Measurements from ENCODE around the gene LEO1. TPM values are rescaled to one million over a fixed set of nuclear protein-coding genes. Genes with fewer than 3 reads are reported as not detected.

The LEO1 gene
- total RNA-seq (2022; extraction: Qiagen RNA extraction; ENCODE audit: low read depth) = 46.8 to 79.0 TPM (median 52.0 TPM) in 5 replicates

GRCh38 chr15:51971375-51972133 is at the start of gene LEO1:
Gene LEO1, minus strand, starts transcription at chr15:51971778. Its CDS starts 33 bp downstream, at chr15:51971745.

GRCh38 chr15:52018693-52019393 is 47.3 kb upstream of the LEO1 start, which contains the start of gene MAPK6:
Gene MAPK6, plus strand, starts transcription at chr15:52019219. Its CDS starts 27,242 bp downstream, at chr15:52046461.

Other genes with a start within 250 kb of the LEO1 start
- 19.2 to 25.7 TPM (median 23.6 TPM) in 5 replicates for gene LYSMD2, start 234.1 kb downstream of the LEO1 start, total RNA-seq (2022; extraction: Qiagen RNA extraction; ENCODE audit: low read depth)
- 1.2 to 2.9 TPM (median 2.0 TPM) in 5 replicates for gene TMOD2, start 220.2 kb downstream of the LEO1 start, total RNA-seq (2022; extraction: Qiagen RNA extraction; ENCODE audit: low read depth)
- gene TMOD3, start 142.1 kb downstream of the LEO1 start, total RNA-seq (2022; extraction: Qiagen RNA extraction; ENCODE audit: low read depth) = 38.3 to 72.4 TPM (median 63.4 TPM) in 5 replicates
- gene MAPK6, start 47.4 kb upstream of the LEO1 start, total RNA-seq (2022; extraction: Qiagen RNA extraction; ENCODE audit: low read depth) = 32.2 to 63.5 TPM (median 48.8 TPM) in 5 replicates
- 0.15 TPM in 1 of 5 replicates, not detected in the others for gene BCL2L10, start 141.0 kb upstream of the LEO1 start, total RNA-seq (2022; extraction: Qiagen RNA extraction; ENCODE audit: low read depth)
- 38.8 to 56.6 TPM (median 50.0 TPM) in 5 replicates for gene GNB5, start 219.6 kb upstream of the LEO1 start, total RNA-seq (2022; extraction: Qiagen RNA extraction; ENCODE audit: low read depth)